ENCODE results near the gene FAM47B. TPM values are rescaled to one million over a fixed set of nuclear protein-coding genes. Genes with fewer than 3 reads are reported as not detected.

The FAM47B gene
- total RNA-seq, 1 experiment from 2014 or later = not detected

DNA sequence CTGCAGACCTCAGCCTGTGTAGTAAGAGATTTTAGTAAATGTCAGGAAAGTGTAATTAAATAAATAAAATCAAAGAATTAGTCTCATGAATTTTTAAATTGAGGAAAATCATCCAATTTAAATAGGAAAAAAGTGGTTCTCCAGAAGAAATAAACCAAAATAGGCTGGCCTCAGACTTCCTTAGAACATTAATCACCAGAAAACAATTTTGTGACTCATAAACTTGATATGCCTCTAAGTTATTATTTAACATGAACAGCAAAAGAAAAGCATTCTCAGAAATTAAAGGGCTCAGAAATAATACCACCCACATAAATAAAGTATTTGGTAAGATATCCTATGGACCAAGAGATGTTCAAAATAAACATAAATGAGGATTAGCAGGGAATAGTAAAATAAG, 14.3 kb downstream of the FAM47B start:
- no peak overlapping the region for H3K4me2 ChIP-seq (ENCODE audit: insufficient read depth, insufficient read length, low read length)
- H3K9me3 ChIP-seq (ENCODE audit: control insufficient read depth, low read depth, low read length) = no peaks in the 10 kb centered on the region
- H4K91ac ChIP-seq (ENCODE audit: insufficient read length, low read depth, low read length) = no peak overlapping the region
- no peaks in the 10 kb centered on the region for H3K27me3 ChIP-seq (ENCODE audit: insufficient read depth, low read length)
- no peak for TF ChIP-seq CTCF (conservative IDR thresholded peaks at IDR 0.05)
- H3K27ac Mint-ChIP-seq = no peak overlapping the region
- H3K4ac ChIP-seq (ENCODE audit: low read depth, low read length) = no peak overlapping the region
- no peak for DNase-seq
- no peak overlapping the region for H3K23ac ChIP-seq (ENCODE audit: insufficient read length, low read depth, low read length)
- no peak overlapping the region for H3K9ac ChIP-seq (ENCODE audit: extremely low read depth, insufficient read length, low read length)
- no peaks in the 10 kb centered on the region for H3K79me1 ChIP-seq (ENCODE audit: insufficient read depth, low read depth, low read length, poor library complexity, severe bottlenecking)
- H2BK12ac ChIP-seq (ENCODE audit: insufficient read length, low read depth, low read length) = no peak overlapping the region
- peaks cover 51 to 58% of the 10 kb centered on the region in 2 experiments for H3K9me3 Mint-ChIP-seq
- no peaks in the 10 kb centered on the region for H4K20me1 ChIP-seq (ENCODE audit: control insufficient read depth, insufficient read depth, insufficient read length)
- H4K5ac ChIP-seq (ENCODE audit: insufficient read length, low read depth, low read length) = no peak overlapping the region
- no peak overlapping the region for H3K14ac ChIP-seq (ENCODE audit: insufficient read depth, low read length)
- H3K27ac ChIP-seq (ENCODE audit: insufficient read length, low read depth, low read length) = no peak overlapping the region
- H3K4me1 ChIP-seq (ENCODE audit: insufficient read depth, low read length) = no peaks in the 10 kb centered on the region
- no peak overlapping the region for H3K18ac ChIP-seq (ENCODE audit: insufficient read length, low read depth, low read length)
- no peak overlapping the region for H2BK5ac ChIP-seq (ENCODE audit: insufficient read length, low read length)
- H3K4me1 Mint-ChIP-seq = no peaks in the 10 kb centered on the region
- no peak overlapping the region for H2BK20ac ChIP-seq (ENCODE audit: low read depth, low read length, poor library complexity, severe bottlenecking)
- no peak overlapping the region for H2AK5ac ChIP-seq (ENCODE audit: insufficient read length, low read length)
- H3K36me3 Mint-ChIP-seq (ENCODE audit: insufficient read depth in 1 of 3, low read depth in 3 of 3) = no peaks in the 10 kb centered on the region; a peak in 1 of 7 replicates
- no peak overlapping the region for H2BK15ac ChIP-seq (ENCODE audit: low read depth, low read length)
- no peak overlapping the region for H3K4me3 Mint-ChIP-seq
- H3K56ac ChIP-seq (ENCODE audit: insufficient read length, low read depth, low read length) = no peak overlapping the region
- no peaks in the 10 kb centered on the region for H3K79me2 ChIP-seq (ENCODE audit: insufficient read depth, low read length)
- H3K27me3 Mint-ChIP-seq (ENCODE audit: low read depth) = no peaks in the 10 kb centered on the region
- no peaks in the 10 kb centered on the region for H3K23me2 ChIP-seq (ENCODE audit: insufficient read length, low read depth, low read length, poor library complexity, severe bottlenecking)
- H2BK120ac ChIP-seq (ENCODE audit: low read depth, low read length, poor library complexity, severe bottlenecking) = no peak overlapping the region
- H2AFZ ChIP-seq (ENCODE audit: low read length) = no peak overlapping the region
- no peak overlapping the region for H4K8ac ChIP-seq (replicated peaks; ENCODE audit: insufficient read length, low read depth, low read length)
- no peak overlapping the region for H3T11ph ChIP-seq (ENCODE audit: low read length)
